ENCODE results near the gene TAF4.
"Not testable (repeated sequence)": the region's sequence is repeated elsewhere in the genome, so short reads cannot be mapped to it uniquely, and the experiment has no call there.

DNA sequence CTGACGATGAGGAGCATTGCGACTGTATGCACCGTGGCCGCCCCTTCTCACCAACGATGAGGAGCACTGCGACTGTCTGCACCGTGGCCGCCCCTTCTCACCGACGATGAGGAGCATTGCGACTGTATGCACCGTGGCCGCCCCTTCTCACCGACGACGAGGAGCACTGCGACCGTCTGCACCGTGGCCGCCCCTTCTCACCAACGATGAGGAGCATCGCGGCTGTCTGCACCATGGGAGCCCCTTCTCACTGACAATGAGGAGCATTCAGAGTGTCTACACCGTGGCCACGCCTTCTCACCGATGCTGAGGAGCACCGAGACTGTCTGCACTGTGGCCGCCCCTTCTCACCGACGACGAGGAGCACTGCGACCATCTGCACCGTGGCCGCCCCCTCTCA is 120.7 kb downstream of the TAF4 start:
- TF ChIP-seq POLR2A (IDR thresholded peaks at IDR 0.05): not testable (repeated sequence)
- TF ChIP-seq, protein P1, sequence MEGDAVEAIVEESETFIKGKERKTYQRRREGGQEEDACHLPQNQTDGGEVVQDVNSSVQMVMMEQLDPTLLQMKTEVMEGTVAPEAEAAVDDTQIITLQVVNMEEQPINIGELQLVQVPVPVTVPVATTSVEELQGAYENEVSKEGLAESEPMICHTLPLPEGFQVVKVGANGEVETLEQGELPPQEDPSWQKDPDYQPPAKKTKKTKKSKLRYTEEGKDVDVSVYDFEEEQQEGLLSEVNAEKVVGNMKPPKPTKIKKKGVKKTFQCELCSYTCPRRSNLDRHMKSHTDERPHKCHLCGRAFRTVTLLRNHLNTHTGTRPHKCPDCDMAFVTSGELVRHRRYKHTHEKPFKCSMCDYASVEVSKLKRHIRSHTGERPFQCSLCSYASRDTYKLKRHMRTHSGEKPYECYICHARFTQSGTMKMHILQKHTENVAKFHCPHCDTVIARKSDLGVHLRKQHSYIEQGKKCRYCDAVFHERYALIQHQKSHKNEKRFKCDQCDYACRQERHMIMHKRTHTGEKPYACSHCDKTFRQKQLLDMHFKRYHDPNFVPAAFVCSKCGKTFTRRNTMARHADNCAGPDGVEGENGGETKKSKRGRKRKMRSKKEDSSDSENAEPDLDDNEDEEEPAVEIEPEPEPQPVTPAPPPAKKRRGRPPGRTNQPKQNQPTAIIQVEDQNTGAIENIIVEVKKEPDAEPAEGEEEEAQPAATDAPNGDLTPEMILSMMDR (IDR thresholded peaks at IDR 0.05): not testable (repeated sequence)

Data from body of pancreas (tissue), 4 donors.